HUDEP-2 (cell line): Measurements from ENCODE around the gene KIT.

Source experiments
- DNase-seq, 76 experiments: peaks; one replicate each; lab custom pipeline; 2025; ENCODE audit not compliant: unreplicated experiment in 76 of 76; lab: John Stamatoyannopoulos, UW

Gene KIT

GRCh38 chr4:54737421-54737820 lies 79.7 kb downstream of the KIT start:
- no peak for DNase-seq

- DNase-seq, result no peak
Measured at GRCh38 chr4:54741202-54741601, 83.4 kb downstream of the KIT start.

- DNase-seq, result peak in 3 of 76 experiments; percentile 5 to 13 (median 7)
Measured at GRCh38 chr4:54742636-54743399, 85.1 kb downstream of the KIT start.

- DNase-seq, result no peak
Measured at GRCh38 chr4:54743562-54743961, 85.8 kb downstream of the KIT start.

GRCh38 chr4:54744487-54744886 lies 86.7 kb downstream of the KIT start:
- no peak for DNase-seq

GRCh38 chr4:54745031-54745770 lies 87.4 kb downstream of the KIT start:
- no peak for DNase-seq

GRCh38 chr4:54746218-54746617 lies 88.5 kb downstream of the KIT start:
- no peak for DNase-seq

GRCh38 chr4:54750341-54750740 lies 92.6 kb downstream of the KIT start:
- no peak for DNase-seq

GRCh38 chr4:54754394-54754793 lies 96.6 kb downstream of the KIT start:
- no peak for DNase-seq

GRCh38 chr4:54764476-54764875 lies 106.7 kb downstream of the KIT start:
- no peak for DNase-seq

GRCh38 chr4:54767376-54767775 lies 109.6 kb downstream of the KIT start:
- no peak for DNase-seq

GRCh38 chr4:54773022-54773421 lies 115.3 kb downstream of the KIT start:
- DNase-seq, result no peak

- DNase-seq, result no peak
Measured at GRCh38 chr4:54779036-54779435, 121.3 kb downstream of the KIT start.

- no peak for DNase-seq
Measured at GRCh38 chr4:54779476-54780148, 121.9 kb downstream of the KIT start.

GRCh38 chr4:54780149-54780495 lies 122.4 kb downstream of the KIT start:
- DNase-seq, result no peak

- no peak for DNase-seq
Measured at GRCh38 chr4:54781756-54782155, 124.0 kb downstream of the KIT start.

- DNase-seq, result no peak
Measured at GRCh38 chr4:54783402-54784110, 125.8 kb downstream of the KIT start.

- DNase-seq, result no peak
Measured at GRCh38 chr4:54784161-54784671, 126.5 kb downstream of the KIT start.
